Lower leg skin (tissue), 3 donors: ENCODE results near the gene NME9.

Experiments
- CTCF ChIP-seq, 3 donors: fragments of 450-650 bp; IDR thresholded peaks; one replicate each; pipeline ENCODE4 v1.5.1; 2016; ENCODE audit warnings: antibody characterized with exemption in 3 of 3, mild to moderate bottlenecking in 3 of 3, moderate library complexity in 2 of 3
- POLR2A ChIP-seq, 2 donors: fragments of 450-650 bp; IDR thresholded peaks; one replicate each; pipeline ENCODE4 v1.6.1; 2016 to 2017; ENCODE audit warnings: antibody characterized with exemption in 2 of 2, mild to moderate bottlenecking in 1 of 2, moderate library complexity in 1 of 2

GRCh38 chr3:138331143-138331894 is 1.7 kb upstream of the NME9 start:
- no peak for TF ChIP-seq CTCF (IDR thresholded peaks at IDR 0.05)
- TF ChIP-seq POLR2A (IDR thresholded peaks at IDR 0.05): no peak
